T47D (cell line): ENCODE results near the gene YRDC.
"Not testable (repeated sequence)": the region's sequence is repeated elsewhere in the genome, so short reads cannot be mapped to it uniquely, and the experiment has no call there.

Source experiments
- DNase-seq, 2 experiments: peaks; one replicate each; pipeline versions ENCODE4 v3.0.0 to v3.0.0-alpha.2; 2011 to 2012; ENCODE audit warnings: low read depth in 1 of 2, low spot score in 1 of 2
- JUND ChIP-seq: IDR thresholded peaks from 2 replicates; pipeline ENCODE4 v1.6.1; 2012; ENCODE audit warnings: low read depth
- in situ Hi-C: cut with HindIII; loops from 2 replicates; pipeline ENCODE4 v1.10.0; 2016; ENCODE audit warnings: low sequenced_read_pairs, low pct_unique_long_range_greater_than_20kb

YRDC gene

DNA sequence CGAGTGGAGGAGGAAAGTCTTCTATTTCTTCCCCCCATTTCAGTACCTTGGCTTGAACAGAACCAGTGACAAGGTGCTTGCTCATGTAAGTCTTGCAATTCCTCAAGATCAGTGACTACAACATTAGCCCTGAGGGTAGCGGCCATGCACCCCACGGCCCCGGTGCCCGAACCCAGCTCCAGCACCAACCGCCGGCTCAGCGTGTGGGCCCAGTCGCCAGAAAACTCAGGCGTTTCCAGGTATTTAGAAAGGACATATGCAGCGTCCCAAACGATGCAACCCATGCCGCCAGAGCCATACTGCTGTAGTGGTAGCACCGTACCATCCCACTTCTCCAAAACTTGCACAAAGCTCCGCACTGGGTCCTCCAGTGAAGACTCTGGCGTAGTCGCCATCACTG lies 25.5 kb downstream of the YRDC start:
- DNase-seq, result no peak
- in situ Hi-C loops, result no loop called here
- no peak for TF ChIP-seq JUND

- no peak for TF ChIP-seq JUND
- DNase-seq, result no peak
- in situ Hi-C loops, result no loop called here
These were observed 29.4 kb downstream of the YRDC start for GRCh38 chr1:37778654-37779053.

- DNase-seq, result no peak
- no peak for TF ChIP-seq JUND
- in situ Hi-C loops, result no loop called here
These were observed 31.0 kb downstream of the YRDC start for GRCh38 chr1:37776946-37777516.

DNA sequence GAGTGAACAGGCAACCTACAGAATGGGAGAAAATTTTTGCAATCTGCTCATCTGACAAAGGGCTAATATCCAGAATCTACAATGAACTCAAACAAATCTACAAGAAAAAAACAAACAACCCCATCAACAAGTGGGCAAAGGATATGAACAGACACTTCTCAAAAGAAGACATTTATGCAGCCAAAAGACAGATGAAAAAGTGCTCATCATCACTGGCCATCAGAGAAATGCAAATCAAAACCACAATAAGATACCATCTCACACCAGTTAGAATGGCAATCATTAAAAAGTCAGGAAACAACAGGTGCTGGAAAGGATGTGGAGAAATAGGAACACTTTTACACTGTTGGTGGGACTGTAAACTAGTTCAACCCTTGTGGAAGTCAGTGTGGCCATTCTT lies 36.6 kb downstream of the YRDC start:
- DNase-seq, in situ Hi-C loops: not testable (repeated sequence)

DNA sequence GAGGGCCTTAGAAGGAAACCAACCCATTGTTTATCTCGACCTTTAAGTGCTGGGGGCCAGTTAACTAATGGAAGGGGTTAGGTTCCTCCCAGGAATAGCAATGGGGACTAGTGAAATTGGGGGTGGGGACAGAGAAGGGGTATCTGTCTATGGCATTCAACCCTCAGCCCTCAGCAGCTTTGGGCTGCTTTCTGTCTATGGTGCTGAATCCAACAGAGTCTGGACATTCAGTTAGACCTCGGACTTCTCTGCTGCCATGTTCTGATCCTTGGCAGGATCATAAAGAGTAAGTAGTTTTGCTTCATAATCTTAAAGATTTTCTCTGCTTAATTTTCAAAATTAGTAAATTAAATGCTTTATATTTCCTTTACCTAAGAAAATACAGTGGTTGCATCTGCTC lies 40.5 kb downstream of the YRDC start:
- in situ Hi-C loops, result no loop called here
- DNase-seq, result no peak
- TF ChIP-seq JUND, result no peak

- in situ Hi-C loops, result no loop called here
- no peak for TF ChIP-seq JUND
- no peak for DNase-seq
These were observed 41.9 kb downstream of the YRDC start for GRCh38 chr1:37765916-37766664.

DNA sequence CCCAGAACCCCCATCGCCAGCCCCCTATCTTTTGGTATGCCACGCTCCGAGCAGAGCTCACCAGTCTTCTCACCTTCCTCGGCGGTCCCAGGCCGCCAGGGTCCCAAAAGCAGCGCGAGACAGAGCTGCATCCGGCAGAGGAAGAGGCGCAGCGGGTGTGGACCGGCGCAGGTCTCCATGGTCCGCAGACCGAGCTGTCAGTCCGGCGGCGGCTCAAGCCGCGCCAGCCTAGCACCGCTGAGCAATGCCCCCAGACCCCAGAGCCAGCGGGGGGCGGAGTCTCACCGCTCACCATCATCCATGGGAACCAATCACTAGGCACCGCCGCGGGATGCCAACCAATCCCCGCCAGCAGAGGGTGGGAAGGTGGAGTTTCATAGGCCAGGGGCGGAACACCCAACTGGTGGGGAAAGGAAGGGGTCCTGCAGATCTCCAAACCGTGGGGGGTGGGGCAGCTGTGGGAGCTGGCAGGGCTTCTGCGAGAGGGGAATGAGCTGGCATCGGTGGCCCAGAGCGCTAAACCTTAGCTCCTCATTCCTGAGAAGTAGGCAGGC lies 43.0 kb downstream of the YRDC start, which contains the start of gene EPHA10:
EPHA10 (minus strand) TSS at position 233 of the 554 bp plus-strand sequence; CDS start at position 179, 54 bp downstream.
- no peak for DNase-seq
- in situ Hi-C loops, result no loop called here
- no peak for TF ChIP-seq JUND

DNA sequence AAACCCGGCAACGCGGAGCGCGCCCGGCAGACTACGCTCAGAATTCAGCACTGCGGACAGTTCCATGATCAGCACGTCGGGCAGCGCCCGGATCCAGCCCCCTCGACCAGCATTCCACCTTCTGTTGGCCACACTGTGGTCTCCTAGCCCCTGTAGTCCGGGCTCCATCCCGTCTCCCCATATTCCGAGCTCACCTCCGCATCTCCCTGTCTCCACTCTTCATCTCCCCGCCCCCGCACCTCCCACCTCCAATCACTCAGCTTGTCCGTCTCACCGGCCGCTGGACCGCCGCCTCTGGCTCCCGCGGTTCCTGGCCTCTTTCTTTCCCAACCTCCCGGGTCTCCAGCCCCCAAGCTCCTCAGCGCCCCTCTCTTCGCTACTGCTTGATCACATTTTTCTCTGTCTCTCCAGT lies 43.6 kb downstream of the YRDC start:
- TF ChIP-seq JUND, result no peak
- peak; percentile 36 to 65 for DNase-seq
- in situ Hi-C loops, result no loop called here

DNA sequence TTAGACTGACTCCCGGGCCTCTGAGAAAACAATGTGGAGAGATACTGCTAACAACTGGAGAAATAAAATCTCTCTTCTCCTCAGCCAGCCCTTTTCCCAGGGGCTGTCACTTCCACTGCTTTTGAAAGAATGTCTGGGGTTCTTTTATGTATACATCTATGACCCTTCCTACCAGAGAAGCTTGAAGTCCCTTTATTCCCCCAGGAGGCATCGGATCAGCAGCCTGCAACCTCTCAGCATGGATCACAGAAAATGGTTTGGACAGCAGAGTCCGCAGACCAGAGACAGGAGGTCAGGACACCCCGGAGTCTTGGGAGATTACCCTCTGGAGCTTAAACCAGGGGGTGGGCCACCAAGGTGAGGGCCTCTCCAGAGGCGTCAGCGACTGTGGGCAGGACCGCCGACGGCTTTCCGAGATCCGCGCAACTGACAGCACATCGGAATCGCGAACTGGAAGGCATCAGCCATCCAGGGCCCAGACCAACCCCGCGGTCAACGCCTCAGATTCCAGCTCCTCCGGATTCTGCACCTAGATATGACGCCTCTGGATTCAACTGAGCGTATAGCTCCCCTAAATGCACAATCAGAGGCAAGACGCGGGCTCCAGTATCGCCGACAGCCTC lies 44.1 kb downstream of the YRDC start:
- in situ Hi-C loops, result no loop called here
- DNase-seq, result no peak

DNA sequence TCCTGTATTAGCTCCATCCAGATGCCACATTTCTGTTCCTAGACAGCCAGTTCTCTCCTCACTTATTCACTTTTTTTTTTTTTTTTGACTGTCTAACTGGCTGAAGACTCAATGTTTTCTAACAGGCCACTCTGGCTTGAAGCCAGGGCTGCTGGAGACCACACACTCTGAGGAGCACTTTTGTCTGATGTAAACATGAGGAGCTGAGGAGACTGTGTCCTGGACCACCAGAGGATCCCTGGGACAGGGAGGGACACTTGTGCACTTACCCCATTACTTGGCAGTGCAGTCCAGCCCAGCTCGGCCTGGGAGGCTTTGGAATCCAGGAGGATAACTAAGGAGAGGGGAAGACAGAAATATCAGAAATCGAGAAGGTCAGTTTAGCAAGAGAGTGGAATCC lies 45.5 kb downstream of the YRDC start:
- in situ Hi-C loops, result no loop called here
- TF ChIP-seq JUND, result no peak

More for the DNA sequence above, 44.1 kb downstream of the YRDC start:
- TF ChIP-seq JUND, result no peak

DNA sequence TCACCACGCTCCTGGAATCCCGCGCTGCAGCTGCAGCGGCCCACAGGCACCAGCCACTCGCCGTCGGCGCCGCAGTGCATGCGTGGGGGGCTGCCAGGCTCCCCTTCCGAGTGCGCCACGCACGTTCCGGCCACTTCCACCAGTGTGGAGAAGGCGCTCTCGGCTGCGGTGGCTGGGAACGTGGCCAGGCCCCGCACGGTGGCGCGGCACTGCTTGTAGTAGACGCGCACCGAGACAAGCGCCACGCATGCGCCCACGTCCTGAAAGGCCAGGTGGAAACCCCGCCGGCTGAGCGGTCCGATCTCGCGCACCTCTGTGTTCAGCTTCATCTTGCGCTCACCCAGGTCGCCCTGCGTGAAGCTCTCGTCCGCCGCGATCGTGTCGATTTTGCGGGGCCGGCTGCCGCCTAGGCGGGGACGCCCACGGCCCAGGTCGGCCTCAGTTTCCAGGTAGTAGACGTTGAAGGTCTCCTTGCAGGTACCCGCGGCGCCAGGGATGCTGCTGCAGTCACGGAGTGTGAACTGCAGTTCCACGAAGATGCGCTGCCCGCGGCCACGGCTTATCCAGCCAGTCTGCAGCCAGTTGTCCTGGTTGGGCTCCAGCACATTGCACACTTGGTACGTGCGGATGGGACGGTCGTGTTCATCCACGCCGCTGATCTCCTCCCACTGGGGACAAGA lies 46.5 kb downstream of the YRDC start:
- DNase-seq, result no peak

More for the DNA sequence above, 45.5 kb downstream of the YRDC start:
- DNase-seq, result no peak

GRCh38 chr1:37759451-37759850 lies 48.6 kb downstream of the YRDC start:
- no peak for TF ChIP-seq JUND
- in situ Hi-C loops, result no loop called here

More for the DNA sequence above, 46.5 kb downstream of the YRDC start:
- in situ Hi-C loops, result no loop called here
- TF ChIP-seq JUND, result no peak

More at GRCh38 chr1:37759451-37759850, 48.6 kb downstream of the YRDC start:
- DNase-seq, result no peak
